Suprapubic skin (tissue), 4 donors: ENCODE results near the gene HPX.

Source experiments
- CTCF ChIP-seq, 2 donors: fragments of 200-600 bp in 1 of 2; fragments of 450-650 bp in 1 of 2; sonication (generic) in 1 of 2; IDR thresholded peaks; one replicate each; pipeline ENCODE4 v1.5.1; 2016 to 2019; ENCODE audit warnings: antibody characterized with exemption in 2 of 2, mild to moderate bottlenecking in 1 of 2, moderate library complexity in 1 of 2
- EP300 ChIP-seq: sonication (generic); formaldehyde crosslinking; IDR thresholded peaks from one replicate; pipeline ENCODE4 v1.6.1; 2017; ENCODE audit warnings: antibody characterized with exemption
- POLR2A ChIP-seq, 2 donors: fragments of 450-650 bp; IDR thresholded peaks; one replicate each; pipeline ENCODE4 v1.6.1; 2017; ENCODE audit warnings: antibody characterized with exemption in 2 of 2, mild to moderate bottlenecking in 2 of 2, moderate library complexity in 2 of 2
- POLR2AphosphoS5 ChIP-seq, 3 donors: sonication (generic); formaldehyde crosslinking; IDR thresholded peaks; one replicate each; pipeline ENCODE4 v1.6.1; 2017; ENCODE audit warnings: antibody characterized with exemption in 3 of 3

GRCh38 chr11:6395470-6396060 is 45.2 kb downstream of the HPX start:
- TF ChIP-seq CTCF (IDR thresholded peaks at IDR 0.05): no peak
- no peak for TF ChIP-seq POLR2AphosphoS5 (IDR thresholded peaks at IDR 0.05)
- no peak for TF ChIP-seq POLR2A (IDR thresholded peaks at IDR 0.05)
- TF ChIP-seq EP300: no peak
